Measurements from ENCODE around the gene KIAA1671. TPM values are rescaled to one million over a fixed set of nuclear protein-coding genes. Genes with fewer than 3 reads are reported as not detected.

Gene KIAA1671
- total and polyA plus RNA-seq, 2 donors (not counting 1 experiment from before 2014, with no cell fraction given), result 0.01 to 0.02 TPM

GRCh38 chr22:25006354-25006753 is 53.8 kb downstream of the KIAA1671 start:
- no peaks in the 10 kb centered on the region for H3K27me3 ChIP-seq (replicated peaks in 1 of 4; ENCODE audit: control extremely low read depth in 1 of 4, control insufficient read depth in 3 of 4, insufficient read depth in 4 of 4, low read length in 3 of 4)
- no peak overlapping the region for H3K27ac ChIP-seq (ENCODE audit: low read length in 2 of 2)
- Mint-ChIP-seq H3K9me3 (ENCODE audit: insufficient read depth) (no peaks in the 10 kb centered on the region), H3K4me1 (no peaks in the 10 kb centered on the region), H3K4me3 (no peak overlapping the region), H3K27ac (no peak overlapping the region), H3K27me3 (peaks cover 3% of the 10 kb centered on the region)
- H3K4me1 ChIP-seq (ENCODE audit: control insufficient read depth in 2 of 2, insufficient read depth in 2 of 2, low read length in 2 of 2), result no peaks in the 10 kb centered on the region
- DNase-seq (no peak), ATAC-seq (ENCODE audit: low read depth) (no peak)
- CTCF ChIA-PET, result no interaction called here
- H3K36me3 ChIP-seq (replicated peaks in 1 of 2; ENCODE audit: control extremely low read depth in 1 of 2, control insufficient read depth in 1 of 2, extremely low read depth in 1 of 2, insufficient read depth in 2 of 2, low read length in 1 of 2), result no peaks in the 10 kb centered on the region
- intact Hi-C loops (cut with micrococcal nuclease), result no loop called here
- no peak overlapping the region for H3K4me3 ChIP-seq (ENCODE audit: control extremely low read depth in 1 of 5, extremely low read depth in 1 of 5, insufficient read depth in 1 of 5, low read depth in 2 of 5, low read length in 4 of 5)
- no peaks in the 10 kb centered on the region for H4K20me1 ChIP-seq (ENCODE audit: control insufficient read depth, insufficient read depth, low read length, poor library complexity, severe bottlenecking)
- H3K9ac ChIP-seq (ENCODE audit: low read length), result no peak overlapping the region
- no peak overlapping the region for H3K4me2 ChIP-seq (replicated peaks; ENCODE audit: low read depth, low read length, poor library complexity, severe bottlenecking)
- H3K9me3 ChIP-seq (ENCODE audit: control extremely low read depth in 1 of 3, control insufficient read depth in 2 of 3, insufficient read depth in 1 of 3, low read length in 2 of 3), result no peaks in the 10 kb centered on the region
- no peak for TF ChIP-seq EZH2 (IDR thresholded peaks at IDR 0.05; ENCODE audit: borderline replicate concordance, insufficient read depth, low read depth, low read length, poor library complexity, severe bottlenecking)
- no peak for TF ChIP-seq CTCF (IDR thresholded peaks at IDR 0.05)
- H2AFZ ChIP-seq (ENCODE audit: insufficient read depth, low read depth, low read length, poor library complexity, severe bottlenecking), result no peak overlapping the region
- H3K79me2 ChIP-seq (ENCODE audit: control insufficient read depth, insufficient read depth, low read length), result no peaks in the 10 kb centered on the region
- WGBS (ENCODE audit: insufficient coverage), result no CpG with 5 or more reads among the region's 4 CpGs
- POLR2A ChIA-PET, result no interaction called here

GRCh38 chr22:25007444-25008106 is 55.1 kb downstream of the KIAA1671 start:
- Histone ChIP-seq H3K4me2 (replicated peaks; ENCODE audit: low read depth, low read length, poor library complexity, severe bottlenecking) (no peak overlapping the region), H3K4me3 (ENCODE audit: control extremely low read depth in 1 of 5, extremely low read depth in 1 of 5, insufficient read depth in 1 of 5, low read depth in 2 of 5, low read length in 4 of 5) (no peak overlapping the region), H3K27ac (ENCODE audit: low read length in 2 of 2) (no peak overlapping the region), H3K79me2 (ENCODE audit: control insufficient read depth, insufficient read depth, low read length) (no peaks in the 10 kb centered on the region), H3K27me3 (replicated peaks in 1 of 4; ENCODE audit: control extremely low read depth in 1 of 4, control insufficient read depth in 3 of 4, insufficient read depth in 4 of 4, low read length in 3 of 4) (no peaks in the 10 kb centered on the region), H2AFZ (ENCODE audit: insufficient read depth, low read depth, low read length, poor library complexity, severe bottlenecking) (no peak overlapping the region), H3K36me3 (replicated peaks in 1 of 2; ENCODE audit: control extremely low read depth in 1 of 2, control insufficient read depth in 1 of 2, extremely low read depth in 1 of 2, insufficient read depth in 2 of 2, low read length in 1 of 2) (no peaks in the 10 kb centered on the region), H4K20me1 (ENCODE audit: control insufficient read depth, insufficient read depth, low read length, poor library complexity, severe bottlenecking) (no peaks in the 10 kb centered on the region), H3K9me3 (ENCODE audit: control extremely low read depth in 1 of 3, control insufficient read depth in 2 of 3, insufficient read depth in 1 of 3, low read length in 2 of 3) (no peaks in the 10 kb centered on the region), H3K9ac (ENCODE audit: low read length) (no peak overlapping the region), H3K4me1 (ENCODE audit: control insufficient read depth in 2 of 2, insufficient read depth in 2 of 2, low read length in 2 of 2) (no peaks in the 10 kb centered on the region)
- no peaks in the 10 kb centered on the region for H3K4me1 Mint-ChIP-seq
- no peak for TF ChIP-seq CTCF (IDR thresholded peaks at IDR 0.05)
- TF ChIP-seq EZH2 (IDR thresholded peaks at IDR 0.05; ENCODE audit: borderline replicate concordance, insufficient read depth, low read depth, low read length, poor library complexity, severe bottlenecking), result no peak
- no peak overlapping the region for H3K4me3 Mint-ChIP-seq
- no peak overlapping the region for H3K27ac Mint-ChIP-seq
- H3K9me3 Mint-ChIP-seq (ENCODE audit: insufficient read depth), result no peaks in the 10 kb centered on the region
- intact Hi-C loops (cut with micrococcal nuclease), result no loop called here
- ChIA-PET POLR2A (no interaction called here), CTCF (no interaction called here)
- H3K27me3 Mint-ChIP-seq, result peaks cover 3% of the 10 kb centered on the region
- peak; percentile 8 for DNase-seq
- WGBS (ENCODE audit: insufficient coverage), result 87% methylated on average over 9 of the region's 10 CpGs
- no peak for ATAC-seq (ENCODE audit: low read depth)
